ENCODE results near the gene TRPV4.

The TRPV4 gene

GRCh38 chr12:109808876-109809646 lies 24.1 kb downstream of the TRPV4 start:
- Histone ChIP-seq H3K27me3 (no peaks in the 10 kb centered on the region), H3K9me3 (no peaks in the 10 kb centered on the region), H3K4me1 (ENCODE audit: control insufficient read depth in 1 of 2, insufficient read depth in 1 of 2, low read depth in 1 of 2, low read length in 1 of 2) (peaks cover 0 to 6% of the 10 kb centered on the region in 2 experiments), H3K36me3 (no peaks in the 10 kb centered on the region), H3K27ac (no peak overlapping the region), H3K4me3 (ENCODE audit: low read depth in 1 of 2, low read length in 1 of 2) (no peak overlapping the region)
- TF ChIP-seq CTCF (IDR thresholded peaks at IDR 0.05): no peak

GRCh38 chr12:109807954-109808643 lies 25.1 kb downstream of the TRPV4 start:
- TF ChIP-seq CTCF (IDR thresholded peaks at IDR 0.05): no peak
- Histone ChIP-seq H3K9me3 (no peaks in the 10 kb centered on the region), H3K27me3 (no peaks in the 10 kb centered on the region)

GRCh38 chr12:109804820-109805761 lies 28.1 kb downstream of the TRPV4 start:
- Histone ChIP-seq H3K4me1 (ENCODE audit: control insufficient read depth in 1 of 2, insufficient read depth in 1 of 2, low read depth in 1 of 2, low read length in 1 of 2) (peaks cover 0 to 6% of the 10 kb centered on the region in 2 experiments), H3K27me3 (no peaks in the 10 kb centered on the region), H3K27ac (no peak overlapping the region), H3K4me3 (ENCODE audit: low read depth in 1 of 2, low read length in 1 of 2) (no peak overlapping the region), H3K36me3 (no peaks in the 10 kb centered on the region), H3K9me3 (no peaks in the 10 kb centered on the region)
- peak; percentile 96 for TF ChIP-seq CTCF (IDR thresholded peaks at IDR 0.05)

More at GRCh38 chr12:109807954-109808643, 25.1 kb downstream of the TRPV4 start:
- Histone ChIP-seq H3K27ac (no peak overlapping the region), H3K4me3 (ENCODE audit: low read depth in 1 of 2, low read length in 1 of 2) (no peak overlapping the region), H3K4me1 (ENCODE audit: control insufficient read depth in 1 of 2, insufficient read depth in 1 of 2, low read depth in 1 of 2, low read length in 1 of 2) (peaks cover 0 to 6% of the 10 kb centered on the region in 2 experiments), H3K36me3 (no peaks in the 10 kb centered on the region)

- no peaks in the 10 kb centered on the region for H3K9me3 ChIP-seq
- peaks cover 0 to 6% of the 10 kb centered on the region in 2 experiments for H3K4me1 ChIP-seq (ENCODE audit: control insufficient read depth in 1 of 2, insufficient read depth in 1 of 2, low read depth in 1 of 2, low read length in 1 of 2)
- H3K27ac ChIP-seq: no peak overlapping the region
- no peaks in the 10 kb centered on the region for H3K36me3 ChIP-seq
- no peak for TF ChIP-seq CTCF (IDR thresholded peaks at IDR 0.05)
- H3K27me3 ChIP-seq: no peaks in the 10 kb centered on the region
- H3K4me3 ChIP-seq (ENCODE audit: low read depth in 1 of 2, low read length in 1 of 2): no peak overlapping the region
Measured at GRCh38 chr12:109803678-109804077, 29.5 kb downstream of the TRPV4 start.

- no peaks in the 10 kb centered on the region for H3K27me3 ChIP-seq
- H3K36me3 ChIP-seq: no peaks in the 10 kb centered on the region
- no peak overlapping the region for H3K27ac ChIP-seq
- H3K4me1 ChIP-seq (ENCODE audit: control insufficient read depth in 1 of 2, insufficient read depth in 1 of 2, low read depth in 1 of 2, low read length in 1 of 2): peaks cover 0 to 6% of the 10 kb centered on the region in 2 experiments
- no peak for TF ChIP-seq CTCF (IDR thresholded peaks at IDR 0.05)
- H3K9me3 ChIP-seq: no peaks in the 10 kb centered on the region
- H3K4me3 ChIP-seq (ENCODE audit: low read depth in 1 of 2, low read length in 1 of 2): no peak overlapping the region
Measured at GRCh38 chr12:109802828-109803227, 30.4 kb downstream of the TRPV4 start.

Measured in neutrophil (primary cell).